Measurements from ENCODE around the gene KLF16. TPM values are rescaled to one million over a fixed set of nuclear protein-coding genes. Genes with fewer than 3 reads are reported as not detected.

KLF16 gene
- total RNA-seq, 1 donor from 2014 or later = 7.6 TPM

GRCh38 chr19:1818549-1819195 lies 44.7 kb downstream of the KLF16 start:
- DNase-seq (ENCODE audit: extremely low spot score in 2 of 2) = no peak
- TF ChIP-seq POLR2A (IDR thresholded peaks at IDR 0.05) (no peak), CTCF (IDR thresholded peaks at IDR 0.05) (no peak), POLR2AphosphoS5 (IDR thresholded peaks at IDR 0.05; ENCODE audit: insufficient read depth in 1 of 2, low read depth in 1 of 2) (no peak)
- H3K27me3 ChIP-seq = no peaks in the 10 kb centered on the region
- intact Hi-C loops (cut with DNase I) = no loop called here
- H3K27ac ChIP-seq = no peak overlapping the region
- H3K36me3 ChIP-seq = peaks cover 0 to 86% of the 10 kb centered on the region in 2 donors
- no peak overlapping the region for H3K4me3 ChIP-seq
- H3K4me1 ChIP-seq = no peaks in the 10 kb centered on the region
- no peaks in the 10 kb centered on the region for H3K9me3 ChIP-seq

- H3K36me3 ChIP-seq = peaks cover 0 to 78% of the 10 kb centered on the region in 2 donors
- no peak overlapping the region for H3K4me3 ChIP-seq
- H3K9me3 ChIP-seq = no peaks in the 10 kb centered on the region
- no peaks in the 10 kb centered on the region for H3K27me3 ChIP-seq
- TF ChIP-seq POLR2A (IDR thresholded peaks at IDR 0.05) (no peak), POLR2AphosphoS5 (IDR thresholded peaks at IDR 0.05; ENCODE audit: insufficient read depth in 1 of 2, low read depth in 1 of 2) (no peak)
- peaks cover 10% of the 10 kb centered on the region for H3K4me1 ChIP-seq
- DNase-seq (ENCODE audit: extremely low spot score in 2 of 2) = no peak
- H3K27ac ChIP-seq = no peak overlapping the region
- intact Hi-C loops (cut with DNase I) = no loop called here
Observed at GRCh38 chr19:1817553-1818179, 45.7 kb downstream of the KLF16 start.

- Histone ChIP-seq H3K27ac (no peak overlapping the region), H3K4me1 (peaks cover 14% of the 10 kb centered on the region), H3K4me3 (no peak overlapping the region), H3K36me3 (peaks cover 0 to 70% of the 10 kb centered on the region in 2 donors), H3K9me3 (no peaks in the 10 kb centered on the region), H3K27me3 (no peaks in the 10 kb centered on the region)
- TF ChIP-seq POLR2AphosphoS5 (IDR thresholded peaks at IDR 0.05; ENCODE audit: insufficient read depth in 1 of 2, low read depth in 1 of 2) (no peak), CTCF (IDR thresholded peaks at IDR 0.05) (no peak), POLR2A (IDR thresholded peaks at IDR 0.05) (no peak)
- intact Hi-C loops (cut with DNase I) = no loop called here
- no peak for DNase-seq (ENCODE audit: extremely low spot score in 2 of 2)
Observed at GRCh38 chr19:1816530-1817298, 46.7 kb downstream of the KLF16 start.

- Histone ChIP-seq H3K4me1 (peaks cover 23% of the 10 kb centered on the region), H3K27me3 (no peaks in the 10 kb centered on the region), H3K4me3 (no peak overlapping the region), H3K9me3 (no peaks in the 10 kb centered on the region), H3K36me3 (peaks cover 0 to 65% of the 10 kb centered on the region in 2 donors), H3K27ac (no peak overlapping the region)
- intact Hi-C loops (cut with DNase I) = no loop called here
- DNase-seq (ENCODE audit: extremely low spot score in 2 of 2) = no peak
- TF ChIP-seq POLR2AphosphoS5 (IDR thresholded peaks at IDR 0.05; ENCODE audit: insufficient read depth in 1 of 2, low read depth in 1 of 2) (no peak), POLR2A (IDR thresholded peaks at IDR 0.05) (no peak), CTCF (IDR thresholded peaks at IDR 0.05) (no peak)
Observed at GRCh38 chr19:1815605-1816529, 47.5 kb downstream of the KLF16 start.
